CD14-positive monocyte (primary cell): ENCODE results near the gene MGAT5. TPM values are rescaled to one million over a fixed set of nuclear protein-coding genes. Genes with fewer than 3 reads are reported as not detected.

Experiments
- DNase-seq, 3 donors: peaks; one replicate each; pipeline ENCODE4 v3.0.0-alpha.2; 2011 to 2022
- H2AFZ ChIP-seq: 2 replicates; pipeline ENCODE4 v1.6.0; 2012; ENCODE audit warnings: mild to moderate bottlenecking, low read depth, low read length, inconsistent platforms; ENCODE audit not compliant: insufficient read depth, poor library complexity, severe bottlenecking
- H3K27ac ChIP-seq, 2 donors: 1 replicate in 1 of 2; 2 replicates in 1 of 2; pipeline ENCODE4 v1.5.1; 2012 to 2013; ENCODE audit warnings: low read length in 2 of 2, control low read depth in 1 of 2, inconsistent platforms in 1 of 2, low read depth in 1 of 2, mild to moderate bottlenecking in 1 of 2
- H3K27me3 ChIP-seq, 2 donors: one replicate each; pipeline versions ENCODE4 v1.6.0 to v1.6.1; 2011 to 2013; ENCODE audit warnings: low read length in 2 of 2; ENCODE audit not compliant: control insufficient read depth in 2 of 2, insufficient read depth in 2 of 2
- H3K36me3 ChIP-seq, 2 donors: replicated peaks in 1 of 2; 1 replicate in 1 of 2; 2 replicates in 1 of 2; pipeline versions ENCODE4 v1.5.1 to v1.6.1; 2012 to 2013; ENCODE audit warnings: low read length in 2 of 2, control low read depth in 1 of 2, inconsistent platforms in 1 of 2, mild to moderate bottlenecking in 1 of 2; ENCODE audit not compliant: insufficient read depth in 2 of 2, control insufficient read depth in 1 of 2
- H3K4me1 ChIP-seq, 2 donors: 1 replicate in 1 of 2; 2 replicates in 1 of 2; pipeline versions ENCODE4 v1.5.1 to v1.6.1; 2012 to 2013; ENCODE audit warnings: low read length in 2 of 2, control low read depth in 1 of 2, inconsistent platforms in 1 of 2, mild to moderate bottlenecking in 1 of 2, moderate library complexity in 1 of 2; ENCODE audit not compliant: insufficient read depth in 2 of 2, control insufficient read depth in 1 of 2
- H3K4me2 ChIP-seq: replicated peaks from 2 replicates; pipeline ENCODE3; 2012; ENCODE audit warnings: low read length, moderate library complexity, mild to moderate bottlenecking; ENCODE audit not compliant: poor library complexity, severe bottlenecking; ENCODE audit errors: extremely low read depth
- H3K4me3 ChIP-seq, 3 experiments: fragments of 200-600 bp in 1 of 3; sonication (generic) in 1 of 3; replicated peaks in 1 of 3; 1 replicate in 2 of 3; 2 replicates in 1 of 3; pipeline ENCODE4 v1.5.1; 2011 to 2013; ENCODE audit warnings: low read length in 3 of 3, mild to moderate bottlenecking in 3 of 3, control low read depth in 2 of 3, low read depth in 2 of 3, inconsistent platforms in 1 of 3, moderate library complexity in 1 of 3
- H3K79me2 ChIP-seq: 2 replicates; pipeline ENCODE4 v1.6.0; 2012; ENCODE audit warnings: mild to moderate bottlenecking, control low read depth, inconsistent platforms, low read length, moderate library complexity; ENCODE audit not compliant: insufficient read depth
- H3K9ac ChIP-seq: 2 replicates; pipeline ENCODE4 v1.6.0; 2017; ENCODE audit warnings: low read length, mild to moderate bottlenecking; ENCODE audit not compliant: insufficient read depth, poor library complexity, severe bottlenecking
- H3K9me3 ChIP-seq, 2 donors: replicated peaks in 1 of 2; 1 replicate in 1 of 2; 2 replicates in 1 of 2; pipeline versions ENCODE4 v1.5.1 to v1.6.1; 2012 to 2013; ENCODE audit warnings: low read length in 2 of 2, control low read depth in 1 of 2; ENCODE audit not compliant: control insufficient read depth in 1 of 2, insufficient read depth in 1 of 2
- H4K20me1 ChIP-seq: 2 replicates; pipeline ENCODE4 v1.6.0; 2012; ENCODE audit warnings: mild to moderate bottlenecking, low read length, control low read depth, moderate library complexity; ENCODE audit not compliant: insufficient read depth
- H3K27ac Mint-ChIP-seq, 7 donors: one replicate each; pipeline ENCODE4 v1.8.0; 2020; ENCODE audit warnings: mild to moderate bottlenecking in 7 of 7, mixed read lengths in 7 of 7, moderate library complexity in 6 of 7, inconsistent platforms in 2 of 7
- H3K27me3 Mint-ChIP-seq, 3 donors: one replicate each; pipeline ENCODE4 v1.8.0; 2021 to 2022; ENCODE audit warnings: low read depth in 3 of 3, mild to moderate bottlenecking in 3 of 3, mixed read lengths in 3 of 3, moderate library complexity in 3 of 3, inconsistent platforms in 1 of 3
- H3K36me3 Mint-ChIP-seq, 2 donors: one replicate each; pipeline ENCODE4 v1.8.0; 2020; ENCODE audit warnings: mixed read lengths in 2 of 2, inconsistent platforms in 1 of 2, mild to moderate bottlenecking in 1 of 2
- H3K4me1 Mint-ChIP-seq: one replicate; pipeline ENCODE4 v1.8.0; 2020; ENCODE audit warnings: mild to moderate bottlenecking, mixed read lengths
- H3K4me3 Mint-ChIP-seq, 2 donors: one replicate each; pipeline ENCODE4 v1.8.0; 2020; ENCODE audit warnings: mild to moderate bottlenecking in 2 of 2, mixed read lengths in 2 of 2, moderate library complexity in 1 of 2
- H3K9me3 Mint-ChIP-seq, 7 donors: one replicate each; pipeline ENCODE4 v1.8.0; 2020 to 2022; ENCODE audit warnings: mixed read lengths in 7 of 7, mild to moderate bottlenecking in 6 of 7, moderate library complexity in 6 of 7, inconsistent platforms in 2 of 7
- WGBS: methylation state at CpG from one replicate; pipeline ENCODE4 v1.1.5; 2013; ENCODE audit warnings: missing lambda C conversion rate; ENCODE audit not compliant: insufficient coverage; 5-methylcytosine and 5-hydroxymethylcytosine counted together
- intact Hi-C, 2 donors: fragments of 100-400 bp; cut with micrococcal nuclease; formaldehyde crosslinking; loops; one replicate each; pipeline versions ENCODE4 v1.15.0 to v1.15.1; 2023
- polyA plus RNA-seq, 3 donors: library from polyadenylated mRNA; depleted of rRNA in 1 of 3; unstranded in 2 of 3; stranded (reverse) in 1 of 3; fragments of 300-500 nt in 2 of 3; fragments of >200 nt in 1 of 3; fragmentation: Illumina TruSeq in 2 of 3; gene quantifications; 1 replicate in 2 of 3; 2 replicates in 1 of 3; pipeline ENCODE4 v1.2.3, GENCODE V29; 2012 to 2021
- TF ChIP-seq, protein P1 (sequence below): fragments of 200-600 bp; IDR thresholded peaks from one replicate; pipeline ENCODE4 v1.8.0; 2022; ENCODE audit warnings: antibody characterized with exemption, mild to moderate bottlenecking

Gene MGAT5
- polyA plus RNA-seq, 3 donors = 1.9 to 6.6 (median 2.4) TPM

DNA sequence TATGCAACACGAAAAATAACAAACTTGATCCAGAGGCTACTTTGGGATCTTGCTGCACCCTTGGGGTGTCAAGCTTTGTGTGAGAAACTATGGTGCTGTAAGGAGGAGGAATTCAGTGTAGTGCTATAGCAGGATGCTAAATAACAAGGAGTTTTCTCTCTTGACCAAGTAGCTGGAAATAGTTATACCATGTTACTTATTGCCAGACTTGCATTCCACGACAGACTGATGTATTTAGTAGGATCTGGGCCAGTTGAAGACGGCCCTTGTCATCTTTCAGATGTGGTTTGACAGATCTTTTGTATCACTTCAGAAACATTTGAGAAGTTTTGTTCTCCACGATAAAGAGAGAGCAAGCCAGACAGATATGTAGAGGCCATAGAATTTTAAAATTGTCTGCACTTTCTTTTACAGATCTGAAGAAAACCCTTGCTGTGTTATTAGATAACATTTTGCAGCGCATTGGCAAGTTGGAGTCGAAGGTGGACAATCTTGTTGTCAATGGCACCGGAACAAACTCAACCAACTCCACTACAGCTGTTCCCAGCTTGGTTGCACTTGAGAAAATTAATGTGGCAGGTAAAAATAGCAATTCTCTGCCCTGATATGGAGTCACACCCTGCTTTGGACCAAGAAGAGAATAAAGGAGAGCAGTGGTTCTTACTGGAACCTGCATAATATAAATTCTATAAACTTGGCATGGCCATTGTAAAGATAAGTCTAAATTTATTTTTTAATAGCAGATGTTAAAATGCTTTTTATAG, 16.3 kb downstream of the MGAT5 start:
- no peaks in the 10 kb centered on the region for H3K9me3 Mint-ChIP-seq
- Histone ChIP-seq H3K9me3 (no peaks in the 10 kb centered on the region), H4K20me1 (no peaks in the 10 kb centered on the region), H3K9ac (no peak overlapping the region), H3K4me1 (no peaks in the 10 kb centered on the region), H3K27ac (no peak overlapping the region), H3K36me3 (peaks cover 0 to 29% of the 10 kb centered on the region in 2 donors), H3K79me2 (no peaks in the 10 kb centered on the region), H3K4me3 (no peak overlapping the region), H2AFZ (no peak overlapping the region), H3K27me3 (no peaks in the 10 kb centered on the region), H3K4me2 (no peak overlapping the region)
- no peak for DNase-seq
- WGBS = 97% methylated on average over 5 of the region's 7 CpGs
- TF ChIP-seq, protein P1, sequence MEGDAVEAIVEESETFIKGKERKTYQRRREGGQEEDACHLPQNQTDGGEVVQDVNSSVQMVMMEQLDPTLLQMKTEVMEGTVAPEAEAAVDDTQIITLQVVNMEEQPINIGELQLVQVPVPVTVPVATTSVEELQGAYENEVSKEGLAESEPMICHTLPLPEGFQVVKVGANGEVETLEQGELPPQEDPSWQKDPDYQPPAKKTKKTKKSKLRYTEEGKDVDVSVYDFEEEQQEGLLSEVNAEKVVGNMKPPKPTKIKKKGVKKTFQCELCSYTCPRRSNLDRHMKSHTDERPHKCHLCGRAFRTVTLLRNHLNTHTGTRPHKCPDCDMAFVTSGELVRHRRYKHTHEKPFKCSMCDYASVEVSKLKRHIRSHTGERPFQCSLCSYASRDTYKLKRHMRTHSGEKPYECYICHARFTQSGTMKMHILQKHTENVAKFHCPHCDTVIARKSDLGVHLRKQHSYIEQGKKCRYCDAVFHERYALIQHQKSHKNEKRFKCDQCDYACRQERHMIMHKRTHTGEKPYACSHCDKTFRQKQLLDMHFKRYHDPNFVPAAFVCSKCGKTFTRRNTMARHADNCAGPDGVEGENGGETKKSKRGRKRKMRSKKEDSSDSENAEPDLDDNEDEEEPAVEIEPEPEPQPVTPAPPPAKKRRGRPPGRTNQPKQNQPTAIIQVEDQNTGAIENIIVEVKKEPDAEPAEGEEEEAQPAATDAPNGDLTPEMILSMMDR = no peak
- H3K36me3 Mint-ChIP-seq = peaks cover 27 to 39% of the 10 kb centered on the region in 2 donors
- no peaks in the 10 kb centered on the region for H3K27me3 Mint-ChIP-seq
- intact Hi-C loops = no loop called here
- H3K4me1 Mint-ChIP-seq = peaks cover under 1% of the 10 kb centered on the region
- no peak overlapping the region for H3K27ac Mint-ChIP-seq
- H3K4me3 Mint-ChIP-seq = no peak overlapping the region

DNA sequence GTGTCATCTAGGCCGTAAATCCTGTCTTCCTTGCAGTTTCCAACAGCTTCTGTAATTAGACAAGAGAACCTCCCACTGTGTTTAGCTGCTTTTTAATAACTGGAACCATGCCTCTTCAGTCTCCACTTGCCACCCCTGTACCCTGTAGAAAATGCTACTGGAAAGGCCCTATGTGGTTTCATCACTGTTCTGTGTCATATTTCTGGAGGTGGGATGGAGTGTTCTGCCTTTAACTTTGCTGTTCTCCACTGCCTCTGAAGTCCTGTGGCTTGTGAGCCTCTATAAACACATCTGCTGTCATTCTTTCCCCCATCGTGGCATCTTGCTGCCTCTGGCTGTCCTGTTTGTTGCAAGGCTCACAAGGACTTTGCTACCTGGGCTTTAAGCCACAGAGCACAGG, 17.9 kb downstream of the MGAT5 start:
- no peaks in the 10 kb centered on the region for H4K20me1 ChIP-seq
- Mint-ChIP-seq H3K9me3 (peaks cover 0 to 5% (median 4%) of the 10 kb centered on the region in 7 donors), H3K27me3 (no peaks in the 10 kb centered on the region), H3K4me3 (no peak overlapping the region), H3K36me3 (peaks cover 31 to 46% of the 10 kb centered on the region in 2 donors), H3K4me1 (peaks cover 2% of the 10 kb centered on the region), H3K27ac (no peak overlapping the region)
- TF ChIP-seq, protein P1 = no peak
- no peak overlapping the region for H2AFZ ChIP-seq
- peaks cover 0 to 31% of the 10 kb centered on the region in 2 donors for H3K36me3 ChIP-seq
- H3K79me2 ChIP-seq = no peaks in the 10 kb centered on the region
- H3K4me2 ChIP-seq = no peak overlapping the region
- H3K4me1 ChIP-seq = no peaks in the 10 kb centered on the region
- no peak for DNase-seq
- no peaks in the 10 kb centered on the region for H3K27me3 ChIP-seq
- H3K4me3 ChIP-seq = no peak overlapping the region
- intact Hi-C loops = no loop called here
- WGBS = 93% methylated on average over 2 of the region's 2 CpGs
- no peak overlapping the region for H3K9ac ChIP-seq
- H3K27ac ChIP-seq = no peak overlapping the region
- H3K9me3 ChIP-seq = peaks cover 0 to 1% of the 10 kb centered on the region in 2 donors
